HG03060 (cell line): ENCODE measurements around the gene CACNB4.
"Not testable (repeated sequence)": the region's sequence is repeated elsewhere in the genome, so short reads cannot be mapped to it uniquely, and the experiment has no call there.

Experiments
- ATAC-seq: cut with Tn5 transposase; IDR thresholded peaks from one replicate; pipeline ENCODE4 v1.9.1; 2021; ENCODE audit warnings: low read depth, moderate number of reproducible peaks; ENCODE audit not compliant: unreplicated experiment

The CACNB4 gene

DNA sequence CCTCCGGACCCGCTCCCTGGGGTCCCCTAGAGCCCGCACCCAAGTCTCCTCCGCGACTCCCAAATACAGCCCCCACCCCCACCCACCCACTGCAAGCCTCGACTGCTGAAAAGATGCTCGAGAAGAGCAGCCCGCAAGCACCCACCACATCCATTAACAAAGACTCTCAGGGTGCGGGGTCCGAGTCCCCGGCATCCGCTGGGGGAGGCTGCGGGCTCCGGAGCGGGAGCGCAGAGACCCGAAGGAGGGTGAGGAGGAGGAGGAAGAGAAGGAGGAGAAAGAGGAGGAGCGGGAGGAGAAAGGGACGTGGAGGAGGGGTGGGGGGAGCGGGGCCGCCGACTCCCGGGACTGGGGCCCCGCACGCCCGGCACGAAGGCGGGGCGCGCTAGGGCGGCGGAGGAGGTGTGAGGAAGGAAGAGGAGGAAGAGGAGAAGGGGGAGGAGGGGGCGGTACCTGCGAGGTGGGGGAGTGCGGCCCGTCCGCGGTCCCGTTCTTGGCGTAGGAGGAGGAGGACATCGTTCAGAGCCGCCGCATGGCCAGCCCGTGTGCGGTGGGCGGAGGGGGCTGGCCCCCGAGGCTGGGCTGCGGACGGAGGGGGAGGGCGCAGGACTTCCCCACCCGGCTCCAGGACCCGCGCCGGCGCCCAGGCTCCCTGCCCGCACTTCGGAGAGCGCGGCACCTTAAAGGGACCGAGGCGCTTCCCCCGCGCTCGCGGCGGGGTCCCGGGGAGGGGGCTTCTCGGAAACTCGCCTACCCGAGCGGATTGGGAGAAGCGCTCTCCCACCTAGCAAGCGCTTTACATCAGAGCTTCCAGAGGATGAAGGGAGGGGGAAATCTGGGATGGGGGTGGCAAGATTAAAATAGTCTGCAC, at the start of gene CACNB4:
TSS of gene CACNB4 (minus strand) at position 549 of the 871 bp plus-strand sequence.
- ATAC-seq = no peak

- ATAC-seq = peak; percentile 61
Observed at GRCh38 chr2:152134488-152135280, 35.8 kb upstream of the CACNB4 start.

GRCh38 chr2:152132306-152132705, 33.5 kb upstream of the CACNB4 start:
- no peak for ATAC-seq

GRCh38 chr2:152127628-152128027, 28.8 kb upstream of the CACNB4 start:
- ATAC-seq = no peak

DNA sequence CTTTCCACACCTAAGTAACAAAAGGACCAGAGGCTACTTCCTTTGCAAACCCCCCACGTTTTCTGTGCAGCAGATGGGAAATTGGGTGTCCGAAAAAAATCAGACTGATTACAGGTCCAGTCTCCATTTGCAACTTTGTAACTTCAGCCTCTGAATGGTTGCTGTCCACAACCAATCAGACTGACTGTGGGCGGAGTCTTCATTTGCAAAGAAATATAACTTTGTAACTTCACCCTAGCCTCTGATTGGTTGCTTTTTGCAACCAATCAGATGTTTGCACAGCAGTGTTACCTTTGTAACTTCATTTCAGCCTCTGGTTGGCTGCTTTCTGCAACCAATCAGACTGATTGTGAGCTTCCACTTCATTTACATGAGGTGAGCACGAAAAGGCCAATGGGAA, 27.8 kb upstream of the CACNB4 start:
- no peak for ATAC-seq

GRCh38 chr2:152122161-152122560, 23.3 kb upstream of the CACNB4 start:
- no peak for ATAC-seq

- ATAC-seq = no peak
Observed at GRCh38 chr2:152120430-152120829, 21.6 kb upstream of the CACNB4 start.

GRCh38 chr2:152115952-152116351, 17.1 kb upstream of the CACNB4 start:
- no peak for ATAC-seq

DNA sequence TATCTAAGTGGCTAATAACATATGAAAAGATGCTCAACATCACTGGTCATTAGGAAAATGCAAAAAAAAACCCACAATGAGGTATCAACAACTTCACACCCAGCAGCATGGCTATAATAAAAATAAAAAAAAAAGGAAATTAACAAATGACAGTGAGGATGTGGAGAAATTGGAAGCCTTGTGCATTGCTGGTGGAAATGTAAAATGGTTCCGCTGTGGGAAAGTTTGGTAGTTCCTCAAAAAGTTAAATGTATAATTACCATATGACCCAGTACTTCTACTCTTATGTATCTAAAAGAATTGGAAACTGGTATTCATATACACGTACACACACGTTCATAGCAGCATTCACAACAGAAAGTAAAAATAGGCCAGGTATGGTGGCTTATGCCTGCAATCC, 15.5 kb upstream of the CACNB4 start:
- ATAC-seq = no peak

GRCh38 chr2:152107140-152107539, 8.3 kb upstream of the CACNB4 start:
- ATAC-seq = not testable (repeated sequence)

- no peak for ATAC-seq
Observed at GRCh38 chr2:152106464-152106863, 7.6 kb upstream of the CACNB4 start.

GRCh38 chr2:152103271-152103670, 4.4 kb upstream of the CACNB4 start:
- ATAC-seq = no peak

- no peak for ATAC-seq
Observed at GRCh38 chr2:152100961-152101360, 2.1 kb upstream of the CACNB4 start.

DNA sequence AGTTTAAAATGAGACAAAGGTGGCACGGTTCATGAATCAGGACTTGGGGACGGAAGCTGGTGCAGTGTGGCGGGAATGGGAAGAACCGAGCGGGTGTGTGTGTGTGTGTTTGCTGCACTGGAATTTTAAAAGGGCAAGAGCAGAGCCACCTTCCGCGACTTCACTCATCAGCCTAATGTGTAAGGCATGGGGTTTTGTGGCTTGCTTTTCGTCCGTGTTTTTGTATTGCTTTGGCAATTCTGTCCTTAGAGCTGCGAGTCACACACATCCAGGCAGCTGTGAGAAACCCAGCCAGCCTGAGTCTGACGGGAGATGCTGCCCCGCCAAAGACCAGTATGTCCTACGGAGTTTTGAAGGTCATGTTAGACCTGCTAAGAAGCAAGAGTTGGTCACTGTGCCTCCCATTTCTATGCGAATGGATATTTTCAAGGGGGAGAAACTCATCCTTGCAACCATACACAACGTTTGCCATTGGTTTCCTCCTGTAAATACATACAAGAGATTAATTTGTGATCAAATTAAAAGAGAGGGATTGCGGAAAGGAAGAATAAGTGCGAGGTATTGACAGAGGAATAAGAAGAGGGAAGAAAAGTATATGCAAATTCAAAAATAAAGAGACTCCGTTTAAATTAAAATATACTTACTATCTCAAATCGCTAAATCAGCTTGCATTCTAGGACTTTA, 665 bp upstream of the CACNB4 start:
- no peak for ATAC-seq

GRCh38 chr2:152097801-152098495, 896 bp downstream of the CACNB4 start:
- no peak for ATAC-seq

- ATAC-seq = no peak
Observed at GRCh38 chr2:152097290-152097800, 1.5 kb downstream of the CACNB4 start.

DNA sequence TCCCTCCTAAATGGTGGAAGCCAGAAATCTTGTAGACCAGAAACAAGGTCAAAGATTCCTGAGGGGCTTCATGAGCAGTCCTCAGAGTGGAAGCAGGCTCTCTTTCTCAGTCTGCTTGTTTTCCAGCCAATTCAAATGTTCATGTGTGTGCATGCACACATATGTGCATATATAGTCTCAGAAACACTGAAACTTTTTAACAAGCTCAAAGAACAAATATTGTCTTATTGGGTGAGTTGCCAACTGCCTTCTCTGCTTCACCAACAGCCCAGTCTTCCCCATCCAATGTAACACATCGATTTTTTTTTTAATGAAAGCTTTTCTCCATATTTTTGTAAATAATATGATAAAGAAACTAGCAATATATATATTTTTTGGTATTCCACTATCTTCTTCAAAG, 3.7 kb downstream of the CACNB4 start:
- ATAC-seq = no peak

DNA sequence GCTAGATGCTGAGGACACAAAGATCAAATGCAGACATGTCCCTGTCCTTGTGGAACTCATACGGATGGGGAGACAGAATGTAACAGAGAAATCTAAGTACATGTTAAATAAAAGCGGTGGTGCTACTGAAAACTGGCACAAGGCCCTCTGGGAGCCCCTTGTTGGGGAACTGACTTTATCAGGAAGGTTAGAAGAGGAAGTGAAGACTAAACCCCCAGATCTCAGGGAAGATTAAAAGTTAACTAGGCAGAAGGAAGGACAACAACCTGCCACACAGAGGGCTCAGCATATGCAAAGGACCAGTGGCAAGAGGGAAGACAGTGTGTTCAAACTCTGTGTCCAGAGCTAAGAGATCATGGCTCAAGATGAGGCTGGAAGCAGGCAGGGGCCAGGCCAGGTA, 4.8 kb downstream of the CACNB4 start:
- ATAC-seq = no peak

DNA sequence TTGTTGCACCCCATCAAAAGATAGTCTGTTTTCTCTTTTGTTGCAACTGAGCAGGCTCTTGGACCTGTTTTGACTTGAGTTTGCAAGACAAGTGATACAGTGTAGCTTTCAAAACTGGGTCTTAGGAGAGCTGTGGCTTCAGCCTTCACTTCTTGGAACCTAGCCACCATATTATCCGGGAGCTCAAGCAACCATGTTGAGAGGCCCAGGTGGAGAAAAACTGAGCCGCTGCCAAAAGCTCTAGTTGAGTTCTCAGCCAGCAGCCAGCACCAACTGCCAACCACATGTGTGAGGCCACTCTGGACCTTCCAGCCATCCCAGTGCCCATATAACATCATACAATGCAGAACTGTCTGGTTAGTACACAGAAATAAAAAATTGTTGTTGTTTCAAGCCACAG, 5.4 kb downstream of the CACNB4 start:
- ATAC-seq = no peak

DNA sequence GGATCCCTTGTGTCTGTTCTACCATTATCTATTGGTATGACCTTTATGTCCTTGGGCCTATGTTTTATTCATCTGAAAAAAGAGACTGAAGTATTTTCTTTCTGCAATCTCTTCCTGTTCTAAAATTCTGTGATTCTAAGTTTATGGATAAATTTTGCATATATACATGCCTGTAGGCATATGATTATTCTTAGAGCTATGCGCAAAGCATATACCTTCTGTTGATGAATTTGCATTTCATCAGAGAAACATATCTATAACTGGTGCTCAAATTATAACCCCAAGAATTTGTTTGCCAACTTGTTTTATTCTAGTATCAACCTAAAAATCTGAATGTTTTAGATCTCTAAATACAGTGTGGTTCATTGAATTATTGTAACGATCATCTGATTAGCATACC, 6.7 kb downstream of the CACNB4 start:
- no peak for ATAC-seq
